Kidney (tissue), 14 donors: ENCODE measurements around the gene ARHGEF10L. TPM values are rescaled to one million over a fixed set of nuclear protein-coding genes. Genes with fewer than 3 reads are reported as not detected.

Experiments used
- DNase-seq, 5 donors: peaks; one replicate each; pipeline ENCODE4 v3.0.0-alpha.2; 2013 to 2020
- FAIRE-seq: peaks from 2 replicates; lab custom pipeline; 2012; peaks lifted over from hg19 to GRCh38; lab: Jason Lieb, UNC
- H3K27ac ChIP-seq, 2 donors: one replicate each; pipeline ENCODE4 v1.7.0; 2013; ENCODE audit warnings: low read depth in 2 of 2, low read length in 2 of 2, inconsistent platforms in 1 of 2
- H3K27me3 ChIP-seq: one replicate; pipeline ENCODE4 v1.7.1; 2013; ENCODE audit warnings: low read length, inconsistent platforms; ENCODE audit not compliant: control insufficient read depth, insufficient read depth
- H3K36me3 ChIP-seq, 3 donors: one replicate each; pipeline versions ENCODE4 v1.7.0 to v1.7.1; 2013; ENCODE audit warnings: low read length in 3 of 3, control low read depth in 1 of 3, inconsistent platforms in 1 of 3; ENCODE audit not compliant: insufficient read depth in 3 of 3, control insufficient read depth in 2 of 3
- H3K4me1 ChIP-seq, 3 donors: one replicate each; pipeline versions ENCODE4 v1.7.0 to v1.7.1; 2013; ENCODE audit warnings: low read length in 3 of 3, inconsistent platforms in 1 of 3, low read depth in 1 of 3; ENCODE audit not compliant: control insufficient read depth in 2 of 3, insufficient read depth in 2 of 3
- H3K4me3 ChIP-seq, 3 donors: one replicate each; pipeline versions ENCODE4 v1.7.0 to v1.8.1; 2013; ENCODE audit warnings: low read length in 3 of 3, control low read depth in 1 of 3, inconsistent platforms in 1 of 3
- H3K9ac ChIP-seq, 3 donors: one replicate each; pipeline versions ENCODE4 v1.7.0 to v1.7.1; 2013; ENCODE audit warnings: low read length in 3 of 3, control low read depth in 1 of 3, inconsistent platforms in 1 of 3
- H3K9me3 ChIP-seq, 3 donors: one replicate each; pipeline versions ENCODE4 v1.7.0 to v1.7.1; 2013; ENCODE audit warnings: low read length in 3 of 3, control low read depth in 1 of 3, inconsistent platforms in 1 of 3; ENCODE audit not compliant: control insufficient read depth in 2 of 3, insufficient read depth in 1 of 3
- CTCF ChIP-seq: IDR thresholded peaks from 3 replicates; pipeline ENCODE4 v1.5.1; 2012; ENCODE audit warnings: mild to moderate bottlenecking, moderate library complexity, borderline replicate concordance; ENCODE audit not compliant: insufficient read depth; ENCODE audit errors: extremely low read depth
- intact Hi-C: fragments of 100-400 bp; cut with DNase I; formaldehyde crosslinking; loops from one replicate; pipeline ENCODE4 v1.11.1; 2022
- polyA plus RNA-seq: library from polyadenylated mRNA; stranded (reverse); fragments of 350-450 nt; fragmentation: Illumina TruSeq; extraction: RNeasy Lipid Tissue Mini Kit (QIAGEN cat#74804); gene quantifications from one replicate; pipeline ENCODE4 v1.2.3, GENCODE V29; 2014; ENCODE audit warnings: low read depth, low replicate concordance; ENCODE audit not compliant: insufficient read depth
- total RNA-seq: library from RNA; stranded (reverse); fragmentation: NEBNext Ultra II Directional; extraction: Animal tissue kit (Norgen Biotek cat#: 25700); gene quantifications from one replicate; pipeline ENCODE4 v1.2.1, GENCODE V29; 2021
- donor health status: control.
- donor health status: control.
- donor health status: control.
- donor health status: control.
- donor health status: control.
- donor health status: DM: yes; HTN: yes; CAD: no.
- donor health status: Normal renal cell carcinoma (clear cell type).

Gene ARHGEF10L
- total and polyA plus RNA-seq, 2 donors from 2014 or later = 40.8 to 91.9 TPM

- intact Hi-C loops = no loop called here
- FAIRE-seq (no peak), DNase-seq (no peak)
- H3K4me3 ChIP-seq = no peak overlapping the region
- peaks cover 6 to 62% (median 25%) of the 10 kb centered on the region in 3 donors for H3K36me3 ChIP-seq
- H3K27ac ChIP-seq = no peak overlapping the region
- TF ChIP-seq CTCF = no peak
- no peak overlapping the region for H3K9ac ChIP-seq
- H3K9me3 ChIP-seq = no peaks in the 10 kb centered on the region
- no peaks in the 10 kb centered on the region for H3K4me1 ChIP-seq
- H3K27me3 ChIP-seq = no peaks in the 10 kb centered on the region
Observed at GRCh38 chr1:17662786-17663185, 123.3 kb downstream of the ARHGEF10L start.

- Histone ChIP-seq H3K9me3 (no peaks in the 10 kb centered on the region), H3K9ac (no peak overlapping the region), H3K4me1 (no peaks in the 10 kb centered on the region), H3K4me3 (no peak overlapping the region), H3K36me3 (peaks cover 4 to 62% (median 18%) of the 10 kb centered on the region in 3 donors), H3K27ac (no peak overlapping the region), H3K27me3 (no peaks in the 10 kb centered on the region)
- FAIRE-seq = no peak
- no peak for DNase-seq
- intact Hi-C loops = no loop called here
- no peak for TF ChIP-seq CTCF
Observed at GRCh38 chr1:17663646-17664045, 124.1 kb downstream of the ARHGEF10L start.

GRCh38 chr1:17664322-17664721, 124.8 kb downstream of the ARHGEF10L start:
- FAIRE-seq = no peak
- DNase-seq = no peak

More at GRCh38 chr1:17664322-17664721, 124.8 kb downstream of the ARHGEF10L start:
- no peaks in the 10 kb centered on the region for H3K9me3 ChIP-seq
- intact Hi-C loops = no loop called here
- H3K27ac ChIP-seq = no peak overlapping the region
- H3K27me3 ChIP-seq = no peaks in the 10 kb centered on the region
- no peaks in the 10 kb centered on the region for H3K4me1 ChIP-seq
- H3K9ac ChIP-seq = no peak overlapping the region
- H3K4me3 ChIP-seq = no peak overlapping the region
- peaks cover 4 to 62% (median 16%) of the 10 kb centered on the region in 3 donors for H3K36me3 ChIP-seq
- no peak for TF ChIP-seq CTCF
